Gastrocnemius medialis (tissue), 4 donors: ENCODE results near the gene DSCAML1. TPM values are rescaled to one million over a fixed set of nuclear protein-coding genes. Genes with fewer than 3 reads are reported as not detected.

Source experiments
- ATAC-seq, 2 donors: fragments of 150-250 bp; one replicate each; pipeline ENCODE4 v1.9.1; 2016
- DNase-seq, 2 donors: peaks; one replicate each; pipeline ENCODE4 v3.0.0-alpha.2; 2019
- H3K27ac ChIP-seq, 4 donors: fragments of 200-600 bp; sonication (generic); 1 replicate in 1 of 4; 2 replicates in 3 of 4; pipeline ENCODE4 v1.5.1; 2016 to 2018; ENCODE audit warnings: mild to moderate bottlenecking in 2 of 4, moderate library complexity in 1 of 4
- H3K27me3 ChIP-seq, 3 donors: fragments of 200-600 bp; sonication (generic) in 2 of 3; 1 replicate in 1 of 3; 2 replicates in 2 of 3; pipeline versions ENCODE4 v1.5.1 to v1.6.0; 2016 to 2019; ENCODE audit warnings: mild to moderate bottlenecking in 1 of 3, moderate library complexity in 1 of 3
- H3K36me3 ChIP-seq, 2 donors: fragments of 200-600 bp; sonication (generic) in 1 of 2; one replicate each; pipeline ENCODE4 v1.5.1; 2017 to 2018
- H3K4me1 ChIP-seq, 2 donors: fragments of 200-600 bp; sonication (generic) in 1 of 2; one replicate each; pipeline ENCODE4 v1.5.1; 2016 to 2017; ENCODE audit warnings: mild to moderate bottlenecking in 2 of 2
- H3K4me3 ChIP-seq, 4 donors: fragments of 200-600 bp; sonication (generic) in 3 of 4; 1 replicate in 1 of 4; 2 replicates in 3 of 4; pipeline ENCODE4 v1.5.1; 2016 to 2019; ENCODE audit warnings: mild to moderate bottlenecking in 2 of 4
- H3K9me3 ChIP-seq, 3 donors: fragments of 200-600 bp; sonication (generic) in 2 of 3; 1 replicate in 1 of 3; 2 replicates in 2 of 3; pipeline ENCODE4 v1.5.1; 2016 to 2019
- POLR2A ChIP-seq, 2 donors: fragments of 450-650 bp; IDR thresholded peaks; one replicate each; pipeline ENCODE4 v1.6.1; 2017; ENCODE audit warnings: antibody characterized with exemption in 2 of 2, mild to moderate bottlenecking in 2 of 2, moderate library complexity in 2 of 2
- in situ Hi-C, 4 donors: fragments of 200-750 bp; cut with MboI; loops; one replicate each; pipeline versions ENCODE4 v1.15.0 to v1.8.0; 2017; ENCODE audit warnings: low sequenced_read_pairs in 4 of 4
- intact Hi-C: fragments of 100-400 bp; cut with DNase I; formaldehyde crosslinking; loops from one replicate; pipeline ENCODE4 v1.15.1; 2023; ENCODE audit warnings: low total_unique reads
- total RNA-seq, 4 donors: library from RNA; depleted of rRNA; stranded (reverse); fragments of >200 nt; gene quantifications; one replicate each; pipeline versions ENCODE4 v1.1.0 to v1.2.3, GENCODE V29; 2016
- TF ChIP-seq, protein P1 (sequence below), 5 experiments: fragments of 450-650 bp in 3 of 5; fragments of 200-600 bp in 2 of 5; sonication (generic) in 2 of 5; IDR thresholded peaks in 4 of 5; conservative IDR thresholded peaks in 1 of 5; 1 replicate in 4 of 5; 2 replicates in 1 of 5; pipeline ENCODE4 v1.5.1; 2016 to 2019; ENCODE audit warnings: antibody characterized with exemption in 5 of 5, mild to moderate bottlenecking in 3 of 5, moderate library complexity in 3 of 5

Gene DSCAML1
- total RNA-seq, 4 donors from 2014 or later = 0.05 to 0.15 (median 0.07) TPM

DNA sequence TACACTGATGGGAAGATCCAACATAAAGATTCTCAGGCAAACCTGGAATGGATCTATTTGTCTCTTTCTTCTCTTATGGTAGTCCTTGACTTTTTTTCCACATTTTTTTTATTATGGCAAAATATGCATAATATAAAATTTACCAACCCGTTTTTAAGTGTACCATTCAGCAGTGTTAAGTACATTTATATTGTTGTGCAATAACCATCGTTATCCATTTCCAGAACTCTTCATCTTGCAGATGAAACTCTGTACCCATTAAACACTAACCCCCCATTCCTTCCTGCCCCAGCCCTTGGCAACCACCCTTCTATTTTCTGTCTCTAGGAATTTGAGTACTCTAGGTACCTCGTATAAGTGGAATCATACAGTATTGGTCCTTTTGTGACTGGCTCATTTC is 99.7 kb downstream of the DSCAML1 start:
- no peak overlapping the region for H3K4me3 ChIP-seq
- H3K27ac ChIP-seq = no peak overlapping the region
- in situ Hi-C loops (no loop called here), intact Hi-C loops (no loop called here)
- TF ChIP-seq, protein P1, sequence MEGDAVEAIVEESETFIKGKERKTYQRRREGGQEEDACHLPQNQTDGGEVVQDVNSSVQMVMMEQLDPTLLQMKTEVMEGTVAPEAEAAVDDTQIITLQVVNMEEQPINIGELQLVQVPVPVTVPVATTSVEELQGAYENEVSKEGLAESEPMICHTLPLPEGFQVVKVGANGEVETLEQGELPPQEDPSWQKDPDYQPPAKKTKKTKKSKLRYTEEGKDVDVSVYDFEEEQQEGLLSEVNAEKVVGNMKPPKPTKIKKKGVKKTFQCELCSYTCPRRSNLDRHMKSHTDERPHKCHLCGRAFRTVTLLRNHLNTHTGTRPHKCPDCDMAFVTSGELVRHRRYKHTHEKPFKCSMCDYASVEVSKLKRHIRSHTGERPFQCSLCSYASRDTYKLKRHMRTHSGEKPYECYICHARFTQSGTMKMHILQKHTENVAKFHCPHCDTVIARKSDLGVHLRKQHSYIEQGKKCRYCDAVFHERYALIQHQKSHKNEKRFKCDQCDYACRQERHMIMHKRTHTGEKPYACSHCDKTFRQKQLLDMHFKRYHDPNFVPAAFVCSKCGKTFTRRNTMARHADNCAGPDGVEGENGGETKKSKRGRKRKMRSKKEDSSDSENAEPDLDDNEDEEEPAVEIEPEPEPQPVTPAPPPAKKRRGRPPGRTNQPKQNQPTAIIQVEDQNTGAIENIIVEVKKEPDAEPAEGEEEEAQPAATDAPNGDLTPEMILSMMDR (IDR thresholded peaks at IDR 0.05 in 4 of 5, conservative IDR thresholded peaks at IDR 0.05 in 1 of 5) = no peak
- TF ChIP-seq POLR2A (IDR thresholded peaks at IDR 0.05) = no peak
- H3K4me1 ChIP-seq = no peaks in the 10 kb centered on the region
- ATAC-seq (no peak), DNase-seq (no peak)
- H3K27me3 ChIP-seq = no peaks in the 10 kb centered on the region
- H3K36me3 ChIP-seq = no peaks in the 10 kb centered on the region
- no peaks in the 10 kb centered on the region for H3K9me3 ChIP-seq

- no peak overlapping the region for H3K27ac ChIP-seq
- ATAC-seq (no peak), DNase-seq (no peak)
- intact Hi-C loops (no loop called here), in situ Hi-C loops (no loop called here)
- no peaks in the 10 kb centered on the region for H3K4me1 ChIP-seq
- TF ChIP-seq POLR2A (IDR thresholded peaks at IDR 0.05) = no peak
- TF ChIP-seq, protein P1 (IDR thresholded peaks at IDR 0.05 in 4 of 5, conservative IDR thresholded peaks at IDR 0.05 in 1 of 5) = no peak
- no peaks in the 10 kb centered on the region for H3K27me3 ChIP-seq
- H3K9me3 ChIP-seq = no peaks in the 10 kb centered on the region
- no peak overlapping the region for H3K4me3 ChIP-seq
- H3K36me3 ChIP-seq = no peaks in the 10 kb centered on the region
Observed at GRCh38 chr11:117696540-117696939, 100.5 kb downstream of the DSCAML1 start.

DNA sequence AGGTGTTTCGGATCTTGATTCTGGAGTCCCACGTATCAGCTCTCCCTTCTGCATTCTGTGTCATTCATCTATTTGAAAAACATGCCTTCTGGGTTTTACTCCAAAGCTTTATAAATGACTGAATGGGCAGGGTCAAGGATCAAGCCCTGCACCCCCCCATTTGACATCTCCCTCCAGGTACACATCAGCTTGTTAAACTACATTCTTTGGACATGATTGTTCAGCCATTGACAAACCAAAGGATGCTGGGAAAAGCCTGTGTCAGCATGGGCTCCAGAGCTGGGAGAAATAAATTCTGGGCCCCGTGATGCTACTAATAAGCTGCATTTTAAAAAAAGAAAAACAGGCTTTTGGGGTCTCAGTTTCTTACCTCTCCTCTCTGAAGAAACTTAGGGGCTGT is 103.7 kb downstream of the DSCAML1 start:
- H3K9me3 ChIP-seq = no peaks in the 10 kb centered on the region
- H3K4me1 ChIP-seq = no peaks in the 10 kb centered on the region
- in situ Hi-C loops = no loop called here
- ATAC-seq (no peak), DNase-seq (no peak)
- no peaks in the 10 kb centered on the region for H3K36me3 ChIP-seq
- H3K27me3 ChIP-seq = no peaks in the 10 kb centered on the region
- H3K4me3 ChIP-seq = no peak overlapping the region
- intact Hi-C loops = no loop called here
- H3K27ac ChIP-seq = no peak overlapping the region
- no peak for TF ChIP-seq POLR2A (IDR thresholded peaks at IDR 0.05)
- TF ChIP-seq, protein P1 (IDR thresholded peaks at IDR 0.05 in 4 of 5, conservative IDR thresholded peaks at IDR 0.05 in 1 of 5) = no peak

DNA sequence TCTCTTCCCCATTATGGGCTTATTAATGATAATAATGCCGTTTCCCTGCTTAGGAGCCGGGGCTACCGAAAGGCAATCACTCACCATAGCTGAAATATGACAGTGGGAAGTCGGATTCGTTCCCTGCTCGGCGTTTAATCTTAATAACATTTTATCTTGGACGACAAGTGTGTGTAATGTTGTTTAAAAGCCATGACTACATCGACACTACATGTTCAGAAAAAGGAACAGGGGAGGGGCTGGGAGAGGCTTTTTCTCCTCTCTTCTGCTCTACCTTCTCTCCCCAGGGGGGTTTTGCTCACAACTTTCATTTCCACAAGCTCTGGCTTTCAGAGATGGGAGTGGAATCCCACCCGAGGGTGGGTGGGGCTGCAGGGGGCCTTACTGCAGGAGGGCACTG is 105.5 kb downstream of the DSCAML1 start:
- no peak overlapping the region for H3K27ac ChIP-seq
- no peaks in the 10 kb centered on the region for H3K4me1 ChIP-seq
- H3K36me3 ChIP-seq = no peaks in the 10 kb centered on the region
- ATAC-seq = no peak
- intact Hi-C loops = no loop called here
- H3K9me3 ChIP-seq = no peaks in the 10 kb centered on the region
- no peak for DNase-seq
- no peaks in the 10 kb centered on the region for H3K27me3 ChIP-seq
- TF ChIP-seq, protein P1 (IDR thresholded peaks at IDR 0.05 in 4 of 5, conservative IDR thresholded peaks at IDR 0.05 in 1 of 5) = no peak
- in situ Hi-C loops = no loop called here
- no peak overlapping the region for H3K4me3 ChIP-seq

DNA sequence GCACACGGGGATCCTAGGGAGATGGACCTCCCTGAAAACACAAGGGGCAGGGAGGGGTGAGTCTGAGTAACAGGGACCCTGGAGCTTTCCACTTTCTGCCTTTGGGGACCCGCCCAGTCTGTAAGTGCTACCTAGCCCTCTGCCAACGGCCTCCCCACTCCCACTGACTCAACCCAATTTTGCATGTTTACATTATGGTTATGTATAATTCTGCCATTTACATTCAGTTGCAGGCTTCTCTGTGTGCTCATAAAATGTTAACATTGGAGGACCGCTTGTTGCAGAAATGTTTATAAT is 105.8 kb downstream of the DSCAML1 start:
- Histone ChIP-seq H3K36me3 (no peaks in the 10 kb centered on the region), H3K4me1 (no peaks in the 10 kb centered on the region), H3K4me3 (no peak overlapping the region), H3K27ac (no peak overlapping the region), H3K27me3 (no peaks in the 10 kb centered on the region), H3K9me3 (no peaks in the 10 kb centered on the region)
- in situ Hi-C loops = no loop called here
- no peak for DNase-seq
- no peak for ATAC-seq
- TF ChIP-seq, protein P1 (IDR thresholded peaks at IDR 0.05 in 4 of 5, conservative IDR thresholded peaks at IDR 0.05 in 1 of 5) = no peak
- no peak for TF ChIP-seq POLR2A (IDR thresholded peaks at IDR 0.05)
- intact Hi-C loops = no loop called here
